Thymus (tissue), 11 donors: ENCODE data around the gene RAMP3. TPM values are rescaled to one million over a fixed set of nuclear protein-coding genes. Genes with fewer than 3 reads are reported as not detected.

Experiments
- DNase-seq, 9 donors: peaks; one replicate each; pipeline ENCODE4 v3.0.0-alpha.2; 2013; ENCODE audit warnings: low spot score in 9 of 9, low read depth in 6 of 9, missing footprints in 1 of 9
- H3K27ac ChIP-seq, 2 donors: one replicate each; pipeline ENCODE4 v1.5.1; 2013; ENCODE audit warnings: control low read depth in 1 of 2, low read depth in 1 of 2, low read length in 1 of 2, mild to moderate bottlenecking in 1 of 2, moderate library complexity in 1 of 2
- H3K27me3 ChIP-seq, 2 donors: one replicate each; pipeline ENCODE4 v1.5.1; 2013; ENCODE audit warnings: low read length in 1 of 2; ENCODE audit not compliant: control insufficient read depth in 2 of 2, insufficient read depth in 1 of 2
- H3K36me3 ChIP-seq, 2 donors: one replicate each; pipeline ENCODE4 v1.5.1; 2013; ENCODE audit warnings: low read length in 1 of 2, mild to moderate bottlenecking in 1 of 2, moderate library complexity in 1 of 2; ENCODE audit not compliant: control insufficient read depth in 2 of 2, insufficient read depth in 2 of 2
- H3K4me1 ChIP-seq, 2 donors: one replicate each; pipeline ENCODE4 v1.5.1; 2013; ENCODE audit warnings: low read length in 2 of 2; ENCODE audit not compliant: control insufficient read depth in 2 of 2, insufficient read depth in 2 of 2
- H3K4me3 ChIP-seq, 2 donors: one replicate each; pipeline ENCODE4 v1.5.1; 2013; ENCODE audit warnings: low read length in 2 of 2, control low read depth in 1 of 2, mild to moderate bottlenecking in 1 of 2
- H3K9me3 ChIP-seq, 2 donors: one replicate each; pipeline ENCODE4 v1.5.1; 2013; ENCODE audit warnings: low read length in 1 of 2, mild to moderate bottlenecking in 1 of 2; ENCODE audit not compliant: control insufficient read depth in 2 of 2, insufficient read depth in 1 of 2
- WGBS: extraction: QIAGEN DNeasy Blood & Tissue Kit; methylation state at CpG from one replicate; pipeline ENCODE4 v1.1.7; 2013; 5-methylcytosine and 5-hydroxymethylcytosine counted together
- polyA plus RNA-seq: library from polyadenylated mRNA; stranded (reverse); fragments of 200-250 nt; gene quantifications from one replicate; pipeline ENCODE4 v1.2.3, GENCODE V29; 2013
- total RNA-seq: library from RNA; stranded (reverse); fragments of 120-200 nt; gene quantifications from one replicate; pipeline ENCODE4 v1.2.4, GENCODE V29; 2013
- donor health status: healthy.

Gene RAMP3
- total and polyA plus RNA-seq, 2 donors: 5.2 to 23.8 TPM

- H3K4me1 ChIP-seq: no peaks in the 10 kb centered on the region
- 87% methylated on average over 7 of the region's 7 CpGs for WGBS
- no peak for DNase-seq
These were observed 26.9 kb downstream of the RAMP3 start for GRCh38 chr7:45184326-45185027.

GRCh38 chr7:45185028-45185863 lies 27.7 kb downstream of the RAMP3 start:
- WGBS: 80% methylated on average over 7 of the region's 7 CpGs
- Histone ChIP-seq H3K4me1 (no peaks in the 10 kb centered on the region), H3K27me3 (no peaks in the 10 kb centered on the region), H3K36me3 (no peaks in the 10 kb centered on the region), H3K4me3 (no peak overlapping the region), H3K27ac (no peak overlapping the region), H3K9me3 (no peaks in the 10 kb centered on the region)
- no peak for DNase-seq

More at GRCh38 chr7:45184326-45185027, 26.9 kb downstream of the RAMP3 start:
- no peaks in the 10 kb centered on the region for H3K27me3 ChIP-seq
- H3K27ac ChIP-seq: no peak overlapping the region
- no peak overlapping the region for H3K4me3 ChIP-seq
- H3K36me3 ChIP-seq: no peaks in the 10 kb centered on the region
- H3K9me3 ChIP-seq: no peaks in the 10 kb centered on the region

GRCh38 chr7:45185864-45186250 lies 28.3 kb downstream of the RAMP3 start:
- Histone ChIP-seq H3K4me3 (no peak overlapping the region), H3K9me3 (no peaks in the 10 kb centered on the region), H3K36me3 (no peaks in the 10 kb centered on the region), H3K4me1 (no peaks in the 10 kb centered on the region), H3K27ac (no peak overlapping the region), H3K27me3 (no peaks in the 10 kb centered on the region)
- WGBS: 93% methylated on average over 3 of the region's 3 CpGs
- DNase-seq: no peak

GRCh38 chr7:45186261-45186813 lies 28.7 kb downstream of the RAMP3 start:
- Histone ChIP-seq H3K4me1 (no peaks in the 10 kb centered on the region), H3K27me3 (no peaks in the 10 kb centered on the region), H3K9me3 (no peaks in the 10 kb centered on the region), H3K36me3 (no peaks in the 10 kb centered on the region), H3K27ac (no peak overlapping the region), H3K4me3 (no peak overlapping the region)
- no peak for DNase-seq
- 94% methylated on average over 11 of the region's 11 CpGs for WGBS

GRCh38 chr7:45187089-45187945 lies 29.7 kb downstream of the RAMP3 start:
- Histone ChIP-seq H3K4me3 (no peak overlapping the region), H3K27ac (no peak overlapping the region), H3K27me3 (peaks cover 0 to 2% of the 10 kb centered on the region in 2 donors), H3K4me1 (no peaks in the 10 kb centered on the region), H3K9me3 (no peaks in the 10 kb centered on the region), H3K36me3 (no peaks in the 10 kb centered on the region)
- no peak for DNase-seq
- 88% methylated on average over 9 of the region's 9 CpGs for WGBS

- DNase-seq: no peak
- Histone ChIP-seq H3K9me3 (no peaks in the 10 kb centered on the region), H3K36me3 (no peaks in the 10 kb centered on the region), H3K4me1 (no peaks in the 10 kb centered on the region), H3K27me3 (peaks cover 0 to 2% of the 10 kb centered on the region in 2 donors), H3K4me3 (no peak overlapping the region), H3K27ac (no peak overlapping the region)
- WGBS: 96% methylated on average over 8 of the region's 8 CpGs
These were observed 30.4 kb downstream of the RAMP3 start for GRCh38 chr7:45187946-45188411.

GRCh38 chr7:45188736-45189135 lies 31.1 kb downstream of the RAMP3 start:
- no peak overlapping the region for H3K4me3 ChIP-seq
- no peaks in the 10 kb centered on the region for H3K9me3 ChIP-seq
- DNase-seq: no peak
- peaks cover 0 to 2% of the 10 kb centered on the region in 2 donors for H3K27me3 ChIP-seq
- 96% methylated on average over 10 of the region's 10 CpGs for WGBS
- H3K36me3 ChIP-seq: no peaks in the 10 kb centered on the region
- no peaks in the 10 kb centered on the region for H3K4me1 ChIP-seq
- H3K27ac ChIP-seq: no peak overlapping the region

GRCh38 chr7:45189151-45189970 lies 31.8 kb downstream of the RAMP3 start:
- H3K36me3 ChIP-seq: no peaks in the 10 kb centered on the region
- H3K27ac ChIP-seq: no peak overlapping the region
- H3K27me3 ChIP-seq: peaks cover 0 to 2% of the 10 kb centered on the region in 2 donors
- WGBS: 92% methylated on average over 20 of the region's 20 CpGs
- no peak for DNase-seq
- no peaks in the 10 kb centered on the region for H3K9me3 ChIP-seq
- no peaks in the 10 kb centered on the region for H3K4me1 ChIP-seq
- no peak overlapping the region for H3K4me3 ChIP-seq
